Activated CD8-positive, alpha-beta memory T cell treated with anti-CD3 and anti-CD28 coated beads for 48 hours (primary cell): ENCODE measurements around the gene RAB30.

Experiments
- DNase-seq, 3 experiments: peaks; one replicate each; pipeline ENCODE4 v3.0.0-alpha.2; 2020; ENCODE audit warnings: low read depth in 2 of 3, low spot score in 2 of 3

The RAB30 gene

DNA sequence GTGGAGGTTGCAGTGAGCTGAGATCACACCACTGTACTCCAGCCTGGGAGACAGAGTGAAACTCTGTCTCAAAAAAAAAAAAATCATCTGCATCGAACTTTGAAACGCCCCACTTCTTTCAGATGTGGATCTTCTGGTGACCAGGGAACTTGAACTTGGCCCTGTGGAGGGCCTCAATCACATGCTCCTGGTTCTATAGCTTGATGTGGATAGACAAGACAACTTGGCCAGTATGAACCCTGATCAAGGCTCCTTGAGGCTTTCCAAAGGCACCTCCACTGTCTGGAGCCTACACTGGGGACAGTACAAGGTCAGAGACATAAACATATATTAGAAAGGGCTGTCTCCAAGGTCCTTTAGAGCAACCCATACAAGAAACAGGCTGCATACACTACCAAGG, 30.6 kb downstream of the RAB30 start:
- DNase-seq: no peak

DNA sequence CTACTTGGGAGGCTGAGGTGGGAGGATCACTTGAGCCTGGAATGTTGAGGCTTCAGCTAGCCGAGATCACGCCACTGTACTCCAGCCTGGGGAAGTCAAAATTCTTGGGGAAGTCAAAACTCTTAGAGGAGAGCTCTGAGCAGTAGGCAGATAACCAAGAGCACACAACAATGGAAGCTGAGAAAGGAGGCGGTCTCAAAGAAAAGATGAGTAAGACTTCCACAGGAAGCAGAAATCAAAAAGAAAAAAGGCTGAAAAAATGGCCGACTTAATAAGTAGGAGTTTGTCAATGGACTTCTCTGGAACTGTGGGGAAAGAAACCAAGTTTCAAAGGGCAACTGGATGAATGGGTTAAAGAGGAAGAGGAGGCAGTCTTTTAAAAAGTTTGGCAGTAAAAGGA, 32.1 kb downstream of the RAB30 start:
- DNase-seq: no peak

DNA sequence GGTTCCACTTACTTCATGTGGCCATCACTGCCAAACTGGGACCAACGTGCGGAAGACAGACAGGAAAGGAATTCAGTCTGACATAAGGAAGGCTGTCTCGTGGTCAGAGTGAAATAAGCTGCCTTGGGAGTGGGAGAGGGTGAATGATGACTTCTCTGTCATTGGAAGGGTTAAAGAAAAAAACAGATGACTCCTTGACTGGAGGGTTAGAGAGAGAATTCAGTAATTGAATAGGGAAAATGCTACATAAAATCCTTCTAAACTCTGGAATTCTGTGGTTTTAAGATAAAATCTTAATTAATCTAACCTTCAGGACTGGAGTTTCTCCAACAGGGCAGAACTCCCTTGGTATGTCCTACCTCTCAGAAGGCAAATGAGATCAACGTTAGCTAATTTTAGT, 33.8 kb downstream of the RAB30 start:
- no peak for DNase-seq

DNA sequence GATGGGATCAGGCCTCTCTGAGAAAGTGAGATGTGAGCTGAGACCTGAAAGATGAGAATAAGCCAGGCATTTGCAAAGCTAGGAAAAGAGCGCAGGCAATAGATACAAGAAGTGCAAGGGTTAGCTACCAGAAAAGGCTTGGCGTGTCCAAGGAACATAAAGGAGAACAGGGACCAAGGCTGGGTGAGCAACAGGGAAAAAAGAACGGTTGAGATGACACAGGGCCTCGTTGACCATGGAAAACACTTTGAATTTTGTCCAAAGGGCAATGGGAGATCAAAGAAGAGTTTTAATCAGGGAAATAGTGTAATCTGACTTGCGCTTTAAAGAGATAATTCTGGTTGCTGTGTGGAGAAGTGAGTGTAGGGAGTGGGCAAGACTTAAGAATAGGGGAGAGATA, 35.0 kb downstream of the RAB30 start:
- DNase-seq: no peak

DNA sequence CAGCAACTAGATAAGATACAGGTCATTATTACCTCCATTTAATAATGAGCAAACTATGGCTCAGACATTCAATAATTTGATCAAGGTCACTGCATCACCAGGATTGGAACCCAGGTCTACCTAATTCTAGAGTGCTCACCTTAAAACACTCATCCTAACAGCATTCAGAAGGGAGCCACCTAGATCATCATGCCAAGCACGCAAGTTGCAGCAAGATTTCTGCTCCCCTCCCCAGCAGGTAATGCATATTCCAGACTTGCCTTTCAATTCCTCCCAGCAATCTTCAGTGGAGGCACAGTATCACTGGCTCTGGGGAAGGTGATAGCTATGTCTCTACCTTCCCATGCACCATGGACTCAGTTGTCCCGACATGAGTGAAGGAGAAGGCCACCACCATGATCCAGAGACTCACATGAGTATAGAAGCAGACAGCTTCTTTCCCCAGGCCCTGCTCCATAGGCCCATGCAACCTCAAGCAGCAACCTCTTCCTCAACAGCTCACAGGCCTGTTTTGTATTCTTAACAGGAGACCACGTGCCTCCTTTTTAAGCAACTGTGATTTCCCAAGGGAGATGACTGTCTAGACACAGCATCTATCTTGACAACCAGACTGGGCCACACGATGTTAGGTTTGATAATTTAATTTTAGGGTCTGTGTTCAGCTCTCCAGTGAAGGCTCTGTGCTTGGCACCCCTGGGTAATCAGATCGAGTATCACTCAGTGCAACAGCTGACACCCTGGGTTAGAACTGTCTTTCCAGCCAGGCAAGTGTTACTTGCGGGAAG, 36.4 kb downstream of the RAB30 start:
- DNase-seq: no peak

DNA sequence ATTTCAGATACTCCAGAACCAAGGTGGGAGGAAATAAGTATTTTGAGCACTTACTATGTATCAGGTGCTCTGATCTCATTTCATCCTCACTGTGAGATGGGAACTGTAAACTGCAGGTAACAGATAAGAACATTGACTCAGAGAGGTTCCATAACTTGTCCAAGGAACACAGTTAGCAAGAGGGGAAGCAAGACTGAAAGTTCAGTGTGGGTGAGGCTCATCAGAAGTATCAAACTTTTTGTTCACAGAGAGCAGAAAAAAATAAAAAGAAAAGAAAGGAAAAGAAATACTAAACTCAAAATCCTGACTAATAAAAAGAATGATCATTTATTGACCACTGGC, 37.1 kb downstream of the RAB30 start:
- no peak for DNase-seq

DNA sequence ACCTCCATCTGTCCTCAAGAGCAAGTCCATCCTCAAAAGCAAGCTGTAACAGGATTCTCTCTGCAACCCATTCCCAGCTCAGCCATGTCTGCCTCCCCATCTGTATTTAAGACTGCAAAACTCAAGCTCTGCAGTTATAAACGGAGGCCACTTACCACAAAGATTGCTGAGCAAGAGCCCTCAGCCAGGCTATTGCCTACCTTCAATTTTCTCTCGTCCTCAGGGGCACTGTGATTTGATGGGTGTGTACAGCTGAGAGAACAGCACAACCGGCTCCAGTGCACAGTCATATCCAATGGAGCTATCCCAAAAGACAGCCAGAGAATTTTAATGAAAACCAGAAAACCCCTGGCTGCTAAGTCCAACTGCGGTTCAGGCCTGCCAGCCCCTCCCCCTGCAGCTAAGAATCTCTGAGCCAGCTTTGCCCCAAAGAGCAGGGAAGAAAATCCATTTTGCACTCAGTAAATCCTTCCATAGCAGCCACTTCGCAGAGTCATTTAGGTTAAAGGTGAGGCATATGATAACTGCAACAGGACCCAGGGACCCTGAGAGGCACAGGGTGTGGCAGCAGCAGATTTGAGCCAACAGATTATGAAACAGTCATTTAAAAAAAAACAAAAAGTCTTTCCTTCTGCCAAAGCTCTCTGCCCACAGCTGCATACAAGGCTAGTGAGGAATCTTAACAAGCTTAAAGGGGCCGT, 37.6 kb downstream of the RAB30 start:
- no peak for DNase-seq

DNA sequence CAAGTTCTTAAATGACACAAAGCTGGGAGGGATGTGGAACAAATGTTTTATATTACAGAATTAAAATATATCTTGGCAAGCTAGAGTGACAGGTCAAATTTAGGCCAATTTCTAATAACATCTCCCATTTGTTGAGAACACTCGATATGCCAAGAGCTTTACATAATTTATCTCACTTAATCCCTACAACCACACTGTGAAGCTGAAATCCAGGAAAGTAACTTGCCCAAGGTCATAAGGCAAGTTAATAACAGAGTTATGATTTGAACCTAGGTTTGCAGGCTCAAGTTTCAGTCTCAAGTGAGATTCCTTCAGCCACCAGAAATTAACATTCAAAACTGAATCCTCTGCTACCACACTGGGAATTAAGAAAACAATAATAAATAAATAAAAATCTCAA, 38.3 kb downstream of the RAB30 start:
- no peak for DNase-seq

DNA sequence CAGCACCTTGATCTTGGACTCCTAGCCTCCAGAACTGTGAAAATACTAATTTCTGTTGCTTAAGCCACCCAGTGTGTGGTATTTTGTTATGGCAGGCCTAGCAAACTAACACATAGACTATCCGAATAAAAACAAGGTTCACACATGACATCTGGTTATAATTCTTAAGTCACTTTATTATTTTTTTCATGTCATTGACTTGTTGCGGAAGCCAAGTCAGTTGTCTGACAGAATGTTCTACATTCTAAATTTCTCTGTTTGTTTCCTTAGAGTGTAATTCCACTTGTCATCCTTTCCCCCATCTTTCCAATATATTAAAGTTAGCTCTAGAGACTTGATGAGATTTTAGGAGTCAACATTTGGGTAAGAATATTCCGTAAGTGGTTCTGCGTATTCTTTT, 40.6 kb downstream of the RAB30 start:
- DNase-seq: no peak

DNA sequence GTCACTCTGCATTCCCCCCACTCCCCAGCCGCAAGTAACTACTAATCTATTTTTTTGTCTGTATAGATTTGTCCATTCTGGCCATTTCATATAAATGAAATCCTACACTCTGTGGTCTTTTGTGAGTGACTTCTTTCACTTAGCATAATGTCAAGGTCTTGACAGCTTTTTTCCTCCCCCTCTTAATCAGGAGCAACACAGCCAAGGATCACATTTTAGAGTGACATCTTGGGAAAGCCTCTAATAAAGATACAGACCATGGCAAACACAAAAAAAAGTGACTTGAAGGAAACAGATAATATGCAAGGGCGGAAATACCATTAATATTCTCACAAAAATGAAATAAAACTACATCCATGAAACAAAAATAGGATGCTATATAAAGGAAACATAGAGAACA, 43.9 kb downstream of the RAB30 start:
- DNase-seq: no peak

DNA sequence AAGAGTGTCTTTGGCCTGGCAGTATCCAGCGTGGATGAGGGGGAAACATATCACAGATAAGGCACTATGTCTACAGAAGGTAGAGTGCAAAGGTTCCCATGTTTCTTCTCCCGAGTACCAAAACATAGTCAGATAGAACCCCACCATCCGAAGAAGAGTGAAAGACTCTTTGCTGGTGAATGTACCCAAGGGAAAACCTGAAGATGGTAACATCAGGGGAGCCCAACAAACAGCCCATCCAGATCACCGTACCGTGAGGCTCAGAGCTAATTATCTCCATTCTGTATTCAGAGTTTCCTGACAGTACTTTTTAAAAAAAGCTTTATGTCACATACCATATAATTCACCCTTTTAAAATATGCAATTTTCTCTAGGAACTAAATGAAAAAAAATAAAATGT, 44.4 kb downstream of the RAB30 start:
- no peak for DNase-seq

DNA sequence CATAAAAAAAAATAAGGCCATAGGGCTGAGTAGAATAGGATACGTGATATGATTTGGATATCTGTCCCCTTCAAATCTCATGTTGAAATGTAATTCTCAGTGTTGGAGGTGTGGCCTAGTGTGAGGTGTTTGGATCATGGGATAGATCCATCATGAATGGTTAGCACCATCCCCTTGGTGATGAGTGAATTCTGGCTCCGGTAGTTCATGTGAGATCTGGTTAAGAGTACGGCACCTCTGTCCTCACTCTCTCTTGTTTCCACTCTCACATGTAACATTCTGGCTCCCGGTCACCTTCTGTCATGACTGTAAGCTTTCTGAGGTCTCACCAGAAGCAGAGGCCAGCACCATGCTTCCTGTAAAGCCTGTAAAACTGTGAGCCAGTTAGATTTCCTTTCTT, 45.5 kb downstream of the RAB30 start:
- no peak for DNase-seq

DNA sequence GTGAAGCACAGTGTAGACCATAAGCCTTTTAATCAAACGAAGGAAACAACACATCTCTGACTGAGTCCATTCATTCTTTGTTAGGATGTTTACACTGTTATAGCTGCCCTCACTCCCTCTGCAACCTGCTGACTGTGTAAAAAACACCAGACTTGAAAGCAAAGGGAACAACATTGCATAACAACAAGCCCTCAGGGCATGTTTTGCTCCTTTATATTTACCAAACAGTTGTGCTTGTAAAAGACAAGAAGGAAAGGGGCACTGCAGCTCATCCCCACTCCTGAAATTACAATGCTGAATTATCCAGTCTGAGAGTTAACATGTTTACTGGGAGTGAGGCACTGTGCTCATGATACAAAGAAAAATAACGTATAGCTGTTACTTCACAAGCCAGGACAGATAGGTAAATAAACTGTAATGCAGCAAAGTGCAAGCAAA, 46.4 kb downstream of the RAB30 start:
- DNase-seq: no peak

DNA sequence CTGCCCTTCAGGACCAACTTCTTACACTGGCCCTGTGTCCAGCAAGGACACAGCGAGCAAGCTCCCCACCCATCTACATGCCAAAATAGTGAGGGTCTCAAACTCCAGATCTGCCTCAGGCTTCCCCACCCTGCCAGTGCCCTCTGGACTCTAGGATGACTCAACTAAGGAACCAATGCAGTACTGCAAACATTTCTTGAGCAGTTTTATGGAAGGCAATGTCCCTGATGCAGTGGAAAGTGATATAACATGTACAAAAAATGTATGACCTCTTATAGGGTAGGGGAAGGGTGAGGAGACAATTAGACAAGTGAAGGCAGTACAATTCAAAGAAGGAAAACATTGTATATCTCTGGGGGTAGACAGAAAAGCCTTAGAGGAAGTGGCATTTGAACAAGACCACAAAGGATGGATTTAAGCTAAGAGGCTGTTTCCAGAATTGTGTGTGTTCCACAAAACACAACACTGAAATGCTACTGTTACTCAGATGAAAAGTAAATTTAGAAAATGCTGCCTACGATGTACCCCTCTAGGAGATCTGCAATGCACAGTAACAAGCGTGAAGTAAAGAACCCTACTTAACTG, 47.3 kb downstream of the RAB30 start:
- DNase-seq: no peak

DNA sequence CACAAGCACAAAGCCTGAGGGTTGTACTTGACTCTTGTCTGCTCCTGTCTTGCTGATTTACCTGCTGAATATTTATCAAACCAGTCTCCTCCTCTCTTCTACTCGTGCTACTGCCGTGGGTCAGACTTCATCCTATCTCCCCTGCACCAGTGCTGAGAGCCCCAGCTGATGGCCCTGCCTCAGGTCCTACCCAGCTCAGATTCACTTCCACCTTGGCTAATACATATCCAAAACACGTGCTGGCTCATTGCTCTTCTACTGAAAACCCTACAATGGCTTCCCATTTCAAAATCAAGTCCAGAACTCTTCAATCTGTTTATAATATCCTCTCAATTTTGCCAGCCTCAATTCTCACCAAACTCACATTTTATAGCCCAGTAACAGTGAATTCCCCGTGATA, 48.3 kb downstream of the RAB30 start:
- no peak for DNase-seq

DNA sequence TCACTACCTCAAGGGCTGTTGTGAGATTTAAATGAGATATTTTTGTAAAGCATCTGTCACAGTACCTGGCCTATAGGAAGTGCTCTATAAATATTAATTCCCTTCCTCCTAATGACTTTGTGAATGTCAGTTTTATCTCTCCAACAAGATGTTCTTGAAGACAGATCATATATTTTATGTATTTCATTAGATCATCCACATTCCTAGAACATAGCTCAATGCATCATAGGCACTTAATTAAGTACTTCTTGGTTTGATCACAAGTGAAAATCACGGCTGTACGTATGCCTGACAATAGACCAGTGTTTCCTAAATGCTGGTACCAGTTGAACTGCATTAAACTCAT, 49.9 kb downstream of the RAB30 start:
- DNase-seq: no peak

DNA sequence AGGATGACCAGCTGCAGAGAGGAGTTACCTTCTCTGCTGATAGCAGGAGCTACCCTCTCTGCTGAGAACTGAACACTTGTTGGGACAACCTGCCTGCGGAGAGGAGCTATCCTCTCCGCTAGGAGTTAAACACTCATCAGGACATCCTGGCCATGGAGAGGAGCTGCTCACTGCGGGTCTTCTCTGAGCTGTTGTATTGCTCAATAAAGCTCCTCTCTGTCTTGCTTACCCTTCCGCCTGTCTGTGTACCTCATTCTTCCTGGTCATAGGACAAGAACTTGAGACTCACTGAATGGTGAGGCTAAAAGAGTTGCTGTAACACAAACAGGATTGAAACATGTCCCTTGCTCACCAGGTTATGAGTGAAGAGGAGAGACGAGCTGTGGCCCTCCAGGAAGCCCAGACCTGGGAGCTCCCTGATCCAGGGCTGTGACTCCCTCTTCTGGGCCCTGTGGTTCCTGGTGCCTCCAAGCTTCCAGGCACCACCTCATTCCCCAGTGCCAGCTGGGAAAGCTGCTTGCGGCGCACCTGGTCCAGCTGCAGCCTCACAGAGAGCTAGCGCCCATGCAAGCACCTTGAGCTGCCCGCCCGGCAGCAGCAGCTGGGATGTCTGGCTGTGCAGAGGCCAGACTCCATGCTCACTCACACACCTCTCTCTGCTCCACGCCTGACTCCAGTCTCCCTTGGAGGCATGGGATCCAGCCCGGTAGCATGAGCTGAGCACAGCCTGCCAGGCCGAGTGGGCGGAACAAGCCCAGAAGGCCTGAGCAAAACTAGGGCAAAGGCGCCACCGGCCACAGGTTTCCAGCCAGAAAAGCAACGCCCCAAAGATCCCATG, 50.5 kb downstream of the RAB30 start:
- no peak for DNase-seq

DNA sequence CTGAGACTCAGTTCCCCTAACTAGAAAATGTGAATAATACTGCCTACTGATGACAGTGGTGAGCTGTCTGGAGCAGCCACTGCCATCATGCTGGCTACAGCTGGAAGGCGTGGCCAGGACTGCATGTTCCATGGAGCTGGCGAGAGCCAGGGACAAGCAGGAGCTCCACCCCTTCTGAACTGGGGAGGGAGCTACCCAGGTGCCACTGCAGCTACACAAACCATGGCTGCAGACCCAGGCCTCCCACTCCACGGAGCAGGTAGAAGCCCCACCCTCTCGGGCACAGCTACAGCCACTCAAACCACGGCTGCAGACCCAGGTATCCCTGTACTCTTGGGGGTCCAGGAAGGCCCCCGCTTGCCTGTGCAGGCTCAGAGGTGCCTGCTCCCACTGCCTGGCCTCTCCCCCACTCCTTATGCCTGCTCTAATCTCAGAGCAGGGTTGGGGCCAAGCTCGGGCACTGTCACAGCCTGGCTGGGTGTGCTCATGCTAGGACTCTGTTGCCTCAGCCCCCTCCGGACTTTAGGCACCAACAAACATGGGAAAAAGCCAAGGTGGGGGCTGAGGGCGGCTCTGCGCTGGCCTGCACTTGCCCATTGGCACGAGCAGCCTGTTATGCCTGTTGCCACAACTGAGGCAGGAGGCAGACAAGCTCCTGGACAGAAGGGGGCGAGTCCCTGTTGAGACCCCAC, 51.7 kb downstream of the RAB30 start:
- no peak for DNase-seq

DNA sequence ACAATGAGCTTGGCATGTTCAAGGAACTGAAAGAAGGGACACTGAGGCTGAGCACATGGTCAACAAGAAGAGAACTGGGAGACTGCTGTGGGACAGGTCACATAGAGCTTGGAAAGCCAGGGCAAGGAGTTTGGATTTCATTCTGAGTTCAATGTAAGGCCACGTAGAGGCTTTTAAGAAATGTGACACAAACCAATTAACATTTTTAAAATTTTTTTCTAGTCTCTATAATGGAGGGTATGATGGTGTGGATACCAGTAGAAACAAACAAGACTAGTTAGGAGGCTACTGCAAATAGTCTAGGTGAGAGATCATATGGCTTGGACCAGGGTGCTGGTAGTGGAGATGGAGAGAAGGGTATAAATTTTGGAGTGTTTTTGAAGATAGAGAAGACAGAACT, 56.7 kb downstream of the RAB30 start:
- no peak for DNase-seq

DNA sequence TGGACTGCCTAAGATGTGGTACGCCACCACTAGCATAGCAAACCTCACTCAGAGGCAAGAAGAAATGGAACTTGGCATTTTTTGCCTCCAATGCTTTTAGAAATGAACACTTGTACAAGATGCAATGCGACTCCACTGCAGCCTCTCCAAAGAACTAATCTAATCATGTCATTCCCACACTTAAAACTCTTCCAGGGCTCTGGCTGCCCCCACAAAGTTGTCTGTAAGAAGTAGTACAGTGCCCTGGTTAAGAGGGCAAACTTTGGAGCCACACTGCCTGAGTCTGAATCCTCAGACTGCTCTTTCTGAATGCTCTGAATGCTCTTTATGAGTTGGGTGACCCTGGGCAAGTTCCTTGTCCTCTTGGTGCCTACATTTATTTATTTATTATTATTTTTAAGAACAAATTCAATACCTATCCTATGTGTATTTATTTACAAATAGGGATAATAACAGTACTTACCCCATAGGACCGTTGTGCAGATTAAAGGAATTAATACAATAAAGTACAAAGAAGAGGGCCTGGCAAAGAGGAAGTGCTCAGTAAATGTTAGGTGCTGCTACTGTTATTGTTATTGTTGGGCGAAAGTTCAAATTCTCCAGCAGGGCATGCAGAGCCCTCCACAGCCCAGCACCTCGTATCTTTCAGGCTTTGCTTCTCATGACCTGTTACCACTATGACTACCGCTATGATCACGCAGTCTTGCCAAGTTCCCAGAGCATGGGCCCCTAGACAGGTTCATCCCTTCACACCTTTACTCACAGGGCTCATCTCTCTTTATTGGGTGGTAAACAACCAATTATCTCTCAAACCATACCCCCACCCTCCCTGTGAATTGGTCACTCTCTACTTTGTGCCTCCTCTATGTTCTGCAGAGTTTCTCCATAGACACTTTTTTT, 59.3 kb downstream of the RAB30 start:
- DNase-seq: no peak
